Right cardiac atrium (tissue), 5 donors: Measurements from ENCODE around the gene HOXC13. TPM values are rescaled to one million over a fixed set of nuclear protein-coding genes. Genes with fewer than 3 reads are reported as not detected.
A peak's percentile ranks its signal among the peaks of the same experiment; 100 is the strongest.

ENCODE experiments used
- ATAC-seq, 2 donors: fragments of 200-7000 bp; cut with Tn5 transposase; one replicate each; pipeline versions ENCODE4 v1.8.0 to v1.9.1; 2020; ENCODE audit warnings: moderate library complexity in 2 of 2, mild to moderate bottlenecking in 1 of 2
- DNase-seq, 3 donors: peaks; one replicate each; pipeline ENCODE4 v3.0.0-alpha.2; 2020
- H3K27ac ChIP-seq: one replicate; pipeline ENCODE4 v1.5.1; 2013; ENCODE audit warnings: mild to moderate bottlenecking, low read length, control low read depth, moderate library complexity
- H3K27me3 ChIP-seq: one replicate; pipeline ENCODE4 v1.6.1; 2013; ENCODE audit not compliant: control insufficient read depth, insufficient read depth
- H3K4me1 ChIP-seq: one replicate; pipeline ENCODE4 v1.6.1; 2013; ENCODE audit warnings: low read length; ENCODE audit not compliant: control insufficient read depth, insufficient read depth
- H3K4me3 ChIP-seq: one replicate; pipeline ENCODE4 v1.5.1; 2013; ENCODE audit warnings: low read length, control low read depth
- H3K9me3 ChIP-seq: one replicate; pipeline ENCODE4 v1.6.1; 2013; ENCODE audit warnings: low read length; ENCODE audit not compliant: control insufficient read depth
- WGBS: extraction: QIAGEN DNeasy Blood & Tissue Kit; methylation state at CpG from one replicate; pipeline ENCODE4 v1.1.7; 2013; 5-methylcytosine and 5-hydroxymethylcytosine counted together
- intact Hi-C, 4 donors: fragments of 100-400 bp; cut with DNase I; formaldehyde crosslinking; loops; one replicate each; pipeline versions ENCODE4 v1.11.0 to v1.14.0; 2022 to 2023
- polyA plus RNA-seq: library from polyadenylated mRNA; stranded (reverse); fragments of 200-250 nt; gene quantifications from one replicate; pipeline ENCODE4 v1.2.3, GENCODE V29; 2013
- total RNA-seq, 4 donors: library from RNA; stranded (reverse); fragmentation: NEBNext Ultra II Directional; extraction: Animal tissue kit (Norgen Biotek cat#: 25700); gene quantifications; one replicate each; pipeline ENCODE4 v1.2.1, GENCODE V29; 2021
- donor health status: healthy with polysubstance abuse.
- donor health status: DM: no; HTN: yes; CAD: no.
- donor health status: DM: no; HTN: no; CAD: no.
- donor health status: DM: no; HTN: yes; CAD: no; lungs with severe emphysema.
- donor health status: DM: yes; HTN: yes; CAD: no.

Gene HOXC13
- total and polyA plus RNA-seq, 5 donors, result not detected

DNA sequence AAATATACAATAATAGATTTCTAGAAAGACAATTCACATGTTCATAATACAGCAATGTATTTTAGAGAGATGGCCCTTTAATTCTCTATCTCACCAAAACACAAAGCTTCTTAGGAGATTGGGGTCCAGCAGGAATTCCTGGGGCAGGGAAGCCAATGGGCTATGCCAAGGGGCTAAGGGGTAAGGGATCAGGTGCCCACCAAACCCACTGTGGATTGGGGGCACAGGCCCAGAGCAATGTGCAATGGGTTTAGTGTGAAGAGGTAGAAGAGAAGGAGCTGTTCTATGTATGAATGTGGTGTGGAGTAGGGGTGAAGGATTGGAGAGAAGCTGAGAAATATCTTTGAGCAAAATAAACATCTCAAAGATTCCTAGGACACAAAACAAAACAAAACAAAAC, 2.6 kb downstream of the HOXC13 start:
- Histone ChIP-seq H3K4me1 (no peaks in the 10 kb centered on the region), H3K27ac (no peak overlapping the region), H3K4me3 (no peak overlapping the region), H3K27me3 (peaks cover under 1% of the 10 kb centered on the region), H3K9me3 (no peaks in the 10 kb centered on the region)
- intact Hi-C loops, result no loop called here
- DNase-seq (no peak), ATAC-seq (no peak)

DNA sequence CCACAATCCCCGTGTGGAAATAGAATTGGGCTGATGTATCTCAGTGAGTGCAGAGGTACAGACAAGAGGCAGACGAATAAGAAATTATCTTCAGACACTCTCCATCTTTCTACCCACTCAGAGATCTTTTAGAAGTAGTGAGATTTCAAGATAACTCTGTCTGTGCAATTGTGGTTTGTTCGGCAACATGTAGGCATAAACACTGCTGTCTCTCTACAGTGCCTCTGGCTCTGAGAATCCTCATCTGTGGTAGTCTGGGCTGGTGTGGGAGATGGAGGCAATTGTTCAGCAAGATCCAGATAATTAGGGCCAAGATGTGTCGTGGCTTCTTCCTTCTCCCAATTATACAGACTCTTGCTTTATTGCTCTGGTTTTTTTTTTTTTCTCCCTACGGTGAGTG, 3.1 kb downstream of the HOXC13 start:
- ATAC-seq (no peak), DNase-seq (no peak)
- Histone ChIP-seq H3K27me3 (peaks cover 5% of the 10 kb centered on the region), H3K9me3 (no peaks in the 10 kb centered on the region), H3K27ac (no peak overlapping the region), H3K4me3 (no peak overlapping the region), H3K4me1 (no peaks in the 10 kb centered on the region)
- WGBS, result 17% methylated on average over 5 of the region's 5 CpGs
- intact Hi-C loops, result no loop called here

DNA sequence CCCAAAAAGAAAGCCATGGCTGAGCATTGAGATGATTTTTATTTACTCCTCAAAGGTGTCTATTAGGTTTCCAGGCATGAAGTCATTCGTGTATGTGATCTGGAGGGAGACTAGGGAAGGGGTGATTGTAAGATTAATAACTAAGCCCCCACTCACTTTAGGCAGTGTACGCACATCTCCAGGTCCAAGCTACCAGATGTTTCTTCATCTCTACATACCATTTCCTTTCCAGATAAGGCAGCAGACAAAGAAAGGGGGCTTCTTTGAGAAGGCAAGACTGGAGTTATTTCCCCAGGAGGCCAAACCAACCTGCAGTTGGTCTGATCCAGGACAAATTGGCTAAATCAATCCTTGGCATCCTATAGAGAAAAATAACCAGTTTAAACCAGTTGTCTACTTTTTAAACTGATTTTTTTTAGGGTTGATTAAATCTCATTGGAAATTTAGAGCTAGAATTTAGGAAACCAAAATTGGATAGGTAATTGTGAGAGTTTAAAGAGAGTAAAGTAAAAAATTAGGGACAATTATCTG, 3.9 kb downstream of the HOXC13 start:
- Histone ChIP-seq H3K27me3 (peaks cover 8% of the 10 kb centered on the region), H3K27ac (no peak overlapping the region), H3K4me3 (no peak overlapping the region), H3K4me1 (no peaks in the 10 kb centered on the region), H3K9me3 (no peaks in the 10 kb centered on the region)
- ATAC-seq (no peak), DNase-seq (no peak)
- intact Hi-C loops, result no loop called here
- 12% methylated on average over 2 of the region's 2 CpGs for WGBS

DNA sequence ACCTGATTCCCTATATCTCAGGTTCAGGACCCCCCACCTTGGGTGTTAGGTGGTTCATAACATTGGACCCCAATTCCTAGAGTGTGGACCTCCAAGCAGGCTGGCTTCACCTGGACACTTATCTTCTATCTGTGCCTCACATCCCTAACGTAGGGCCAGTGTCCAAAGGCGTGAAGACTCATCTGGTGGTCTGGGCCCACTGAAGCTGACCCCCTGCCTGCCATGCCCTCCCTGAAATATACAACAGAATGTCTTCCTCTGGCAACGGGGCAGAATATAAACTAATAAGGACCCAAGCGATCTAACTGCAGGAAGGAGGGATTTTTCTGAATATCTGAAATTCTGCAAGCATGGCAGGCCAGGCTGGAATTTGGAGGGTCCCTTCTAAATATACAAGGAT, 5.6 kb downstream of the HOXC13 start:
- Histone ChIP-seq H3K9me3 (no peaks in the 10 kb centered on the region), H3K4me1 (no peaks in the 10 kb centered on the region), H3K27me3 (peaks cover 8% of the 10 kb centered on the region), H3K27ac (no peak overlapping the region), H3K4me3 (no peak overlapping the region)
- DNase-seq (no peak), ATAC-seq (no peak)
- WGBS, result 17% methylated on average over 4 of the region's 4 CpGs
- intact Hi-C loops, result no loop called here

DNA sequence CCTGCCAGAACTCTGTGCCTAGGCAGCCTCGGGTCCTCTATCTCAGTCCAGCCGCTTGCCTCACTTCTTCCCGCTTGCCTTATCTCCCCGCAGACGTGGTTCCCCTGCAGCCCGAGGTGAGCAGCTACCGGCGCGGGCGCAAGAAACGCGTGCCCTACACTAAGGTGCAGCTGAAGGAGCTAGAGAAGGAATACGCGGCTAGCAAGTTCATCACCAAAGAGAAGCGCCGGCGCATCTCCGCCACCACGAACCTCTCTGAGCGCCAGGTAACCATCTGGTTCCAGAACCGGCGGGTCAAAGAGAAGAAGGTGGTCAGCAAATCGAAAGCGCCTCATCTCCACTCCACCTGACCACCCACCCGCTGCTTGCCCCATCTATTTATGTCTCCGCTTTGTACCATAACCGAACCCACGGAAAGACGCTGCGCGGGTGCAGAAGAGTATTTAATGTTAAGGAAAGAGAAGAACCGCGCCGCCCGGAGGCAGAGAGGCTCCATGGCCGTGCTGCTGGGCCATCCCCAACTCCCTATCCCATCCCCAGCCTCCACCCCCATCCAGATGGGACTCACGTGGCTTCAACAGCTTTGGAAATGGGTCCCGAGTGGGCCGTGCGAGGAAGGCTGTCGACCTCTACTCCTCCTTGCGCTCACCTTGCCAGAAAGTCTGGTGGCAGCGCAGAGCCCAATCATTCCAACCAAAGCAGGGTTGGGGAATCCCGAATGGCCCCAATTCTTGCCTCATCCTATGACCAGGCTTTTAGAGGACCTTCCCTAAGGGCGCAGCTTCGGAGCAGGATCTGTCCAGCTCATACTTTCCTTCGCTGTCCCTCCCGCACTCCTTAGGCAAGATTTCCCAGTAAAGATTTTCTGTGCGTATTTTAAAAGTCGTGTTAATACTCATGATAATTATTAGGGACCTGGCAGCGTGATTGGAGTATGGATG, 6.5 kb downstream of the HOXC13 start:
- no peak overlapping the region for H3K4me3 ChIP-seq
- no peaks in the 10 kb centered on the region for H3K4me1 ChIP-seq
- ATAC-seq (no peak), DNase-seq (no peak)
- intact Hi-C loops, result no loop called here
- H3K27ac ChIP-seq, result no peak overlapping the region
- WGBS, result 5% methylated on average over 51 of the region's 51 CpGs
- peaks cover 8% of the 10 kb centered on the region for H3K27me3 ChIP-seq
- no peaks in the 10 kb centered on the region for H3K9me3 ChIP-seq

DNA sequence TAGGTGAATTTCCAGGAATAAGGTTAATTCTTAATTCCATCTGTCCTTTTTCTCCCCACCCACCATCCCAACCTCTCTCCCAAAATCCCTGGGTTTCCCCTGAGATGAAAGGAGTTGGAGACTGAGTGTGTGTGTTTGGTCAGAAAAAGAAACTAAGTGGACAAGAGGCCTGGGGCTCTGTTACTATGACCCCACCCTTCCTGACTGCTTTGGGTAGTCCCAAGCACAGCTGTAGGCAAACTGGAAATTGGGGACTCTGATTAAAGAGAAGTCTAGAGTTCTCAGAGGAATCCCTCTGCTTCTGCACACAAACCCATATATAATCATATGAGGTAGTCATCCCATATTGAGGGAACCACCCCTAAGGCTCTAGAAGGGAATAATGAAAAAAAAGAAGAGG, 9.1 kb downstream of the HOXC13 start:
- peaks cover 8% of the 10 kb centered on the region for H3K27me3 ChIP-seq
- no peak for DNase-seq

DNA sequence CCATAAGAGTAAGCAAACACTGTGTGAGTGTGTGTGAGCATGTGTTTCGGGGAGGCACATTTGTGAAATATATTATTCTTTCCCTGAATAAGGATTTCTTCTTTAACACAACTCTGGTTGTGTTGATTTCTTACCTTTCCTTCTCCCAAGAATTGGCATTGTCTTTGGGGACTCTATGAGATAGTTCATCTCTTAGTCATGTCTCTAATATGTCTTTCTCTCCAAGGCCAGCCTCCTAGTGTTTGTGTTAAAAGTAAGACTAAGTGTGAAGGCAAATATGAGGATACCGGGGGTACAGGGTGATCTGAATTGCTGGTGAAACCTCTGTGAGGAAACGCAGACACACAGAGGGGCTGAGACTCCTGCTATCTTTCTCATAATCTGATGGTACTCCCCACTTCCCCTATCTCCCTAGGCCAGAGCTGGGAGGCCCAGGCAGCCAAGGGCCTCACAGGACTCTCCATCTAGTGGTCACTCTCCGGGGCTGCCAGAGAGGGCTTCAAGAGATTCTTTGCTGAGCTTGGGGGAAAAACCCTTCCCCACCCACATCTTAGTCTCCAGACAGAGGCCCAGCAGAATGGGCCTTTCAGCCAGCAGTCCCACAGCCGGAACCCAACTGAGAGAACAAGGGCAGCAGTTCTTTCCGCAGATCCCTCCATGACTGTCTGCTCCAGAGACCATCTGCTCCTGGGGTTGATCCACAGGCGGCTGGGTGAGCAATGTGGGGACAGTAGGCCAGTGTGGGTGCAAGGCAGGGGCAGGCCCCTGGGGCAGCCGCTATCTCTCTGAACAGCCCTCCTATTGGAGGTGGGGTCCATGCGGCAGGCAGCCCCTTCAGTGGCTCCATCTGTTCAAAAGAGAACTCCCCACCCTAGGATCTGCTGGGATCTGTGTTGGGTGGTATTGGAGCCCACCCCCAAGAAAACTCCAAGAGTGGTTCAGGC, 10.3 kb downstream of the HOXC13 start:
- Histone ChIP-seq H3K9me3 (no peaks in the 10 kb centered on the region), H3K27ac (no peak overlapping the region), H3K4me3 (no peak overlapping the region), H3K4me1 (no peaks in the 10 kb centered on the region), H3K27me3 (peaks cover 8% of the 10 kb centered on the region)
- WGBS, result 36% methylated on average over 9 of the region's 9 CpGs
- intact Hi-C loops, result no loop called here
- no peak for ATAC-seq
- no peak for DNase-seq

More for the DNA sequence above, 9.1 kb downstream of the HOXC13 start:
- Histone ChIP-seq H3K4me3 (no peak overlapping the region), H3K27ac (no peak overlapping the region), H3K9me3 (no peaks in the 10 kb centered on the region), H3K4me1 (no peaks in the 10 kb centered on the region)
- ATAC-seq, result no peak
- intact Hi-C loops, result no loop called here

DNA sequence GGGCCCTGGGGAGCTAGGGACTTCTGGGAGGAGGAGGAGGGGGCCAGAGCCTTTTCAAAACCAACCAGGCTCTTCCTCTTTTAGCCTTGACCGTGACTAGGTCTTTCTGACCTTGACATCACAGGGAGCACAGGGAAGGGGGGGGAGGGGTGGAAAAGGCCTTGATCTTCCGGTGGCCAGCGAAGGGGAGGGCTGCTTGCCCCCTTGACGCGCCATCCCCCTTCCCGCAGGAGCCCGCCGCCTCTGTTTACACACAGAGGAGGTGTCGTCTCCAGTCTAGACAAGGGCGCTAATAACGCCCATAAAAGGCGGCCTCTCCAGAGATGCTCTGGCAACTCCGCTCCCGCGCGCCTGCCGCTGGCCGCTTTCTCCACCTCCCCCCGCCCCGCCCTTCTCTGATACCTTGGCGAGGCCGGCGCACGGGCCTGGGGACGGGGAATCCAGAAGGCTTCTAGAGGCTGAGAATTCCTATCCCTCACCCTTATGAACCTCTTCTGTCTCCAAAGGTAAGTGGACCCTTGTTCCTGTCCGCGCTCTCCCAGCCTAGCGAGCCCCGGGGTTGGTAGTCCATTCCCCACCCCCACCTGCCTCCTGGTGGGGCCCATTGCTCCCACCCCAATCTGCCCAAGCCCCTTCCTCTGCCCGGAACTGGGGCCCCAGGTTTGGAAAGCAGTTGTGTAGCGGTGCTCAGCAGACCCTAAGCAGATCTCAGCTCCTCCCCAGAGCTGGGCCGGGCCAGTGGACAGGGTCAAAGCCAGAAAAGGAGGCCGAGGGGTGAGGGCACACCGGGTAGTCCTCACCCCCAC, 11.2 kb downstream of the HOXC13 start:
- H3K4me3 ChIP-seq, result no peak overlapping the region
- peaks cover 8% of the 10 kb centered on the region for H3K27me3 ChIP-seq
- H3K27ac ChIP-seq, result no peak overlapping the region
- no peaks in the 10 kb centered on the region for H3K9me3 ChIP-seq
- 4% methylated on average over 34 of the region's 34 CpGs for WGBS
- intact Hi-C loops, result no loop called here
- ATAC-seq (no peak), DNase-seq (no peak)
- H3K4me1 ChIP-seq, result no peaks in the 10 kb centered on the region

DNA sequence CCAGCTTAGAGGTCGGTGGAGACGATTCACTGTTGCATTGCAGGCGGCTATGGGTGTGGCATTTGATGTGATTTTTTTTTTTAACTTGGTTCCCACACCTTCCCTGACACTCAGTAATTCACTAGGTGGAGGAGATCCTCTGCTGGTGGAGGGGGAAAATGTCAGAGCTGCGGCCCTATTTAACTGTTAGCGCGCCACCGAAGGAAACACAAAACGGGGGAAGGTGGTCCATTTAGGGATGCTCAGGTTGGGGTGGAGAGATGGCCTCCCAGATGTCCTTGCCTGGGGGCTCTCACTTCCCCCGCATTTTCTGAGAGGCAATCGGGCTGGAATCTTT, 11.8 kb downstream of the HOXC13 start:
- H3K4me1 ChIP-seq, result no peaks in the 10 kb centered on the region
- DNase-seq, result no peak
- no peaks in the 10 kb centered on the region for H3K9me3 ChIP-seq
- peaks cover 8% of the 10 kb centered on the region for H3K27me3 ChIP-seq
- 5% methylated on average over 10 of the region's 10 CpGs for WGBS
- ATAC-seq, result no peak
- no peak overlapping the region for H3K27ac ChIP-seq
- no peak overlapping the region for H3K4me3 ChIP-seq
- intact Hi-C loops, result no loop called here

DNA sequence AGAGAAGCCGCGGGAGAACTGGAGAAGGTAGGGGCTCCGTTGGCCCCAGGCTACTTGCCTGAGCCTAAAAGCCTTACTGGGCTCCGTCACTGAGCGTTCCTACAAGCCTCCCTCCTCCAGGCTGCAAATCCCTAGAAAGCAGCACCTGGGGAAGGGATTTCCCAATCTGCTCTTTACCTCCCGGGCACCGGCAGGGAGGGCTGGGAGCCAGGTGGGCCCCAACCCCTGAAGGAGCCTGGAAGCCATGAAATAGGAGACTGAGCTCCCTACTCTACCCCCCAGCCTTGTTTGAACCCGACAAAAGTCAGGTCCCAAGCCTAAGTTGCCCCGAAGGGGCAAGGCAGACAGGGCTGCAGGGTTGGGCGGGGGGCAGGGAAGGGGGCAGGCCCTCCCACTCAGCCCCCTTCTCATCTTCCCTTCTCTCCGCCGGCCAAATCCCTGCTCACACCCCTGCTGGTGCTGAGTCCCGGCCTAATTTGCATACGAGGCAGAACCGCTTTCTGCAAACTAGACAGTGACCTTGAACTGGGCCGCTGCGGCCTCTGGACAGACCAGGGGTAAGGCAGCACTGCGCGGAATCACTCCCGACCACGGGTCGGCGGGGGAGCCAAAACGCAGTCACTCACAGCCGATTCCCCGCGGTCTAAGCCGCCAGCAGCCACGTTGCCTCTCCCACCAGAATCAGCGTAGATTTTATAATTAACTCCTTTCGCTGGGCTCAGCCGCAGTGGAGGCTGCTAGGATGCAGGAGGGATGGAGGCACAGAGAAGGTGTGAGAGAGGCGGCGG, 12.4 kb downstream of the HOXC13 start:
- H3K27ac ChIP-seq, result no peak overlapping the region
- DNase-seq (no peak), ATAC-seq (peak in 1 of 2 donors; percentile 18)
- H3K9me3 ChIP-seq, result no peaks in the 10 kb centered on the region
- H3K4me3 ChIP-seq, result no peak overlapping the region
- intact Hi-C loops, result no loop called here
- no peaks in the 10 kb centered on the region for H3K4me1 ChIP-seq
- whole genome bisulfite sequencing, result 3% methylated on average over 34 of the region's 34 CpGs
- peaks cover 8% of the 10 kb centered on the region for H3K27me3 ChIP-seq
